ES-I3 (cell line): Measurements from ENCODE around the gene TACC3.

Source experiments
- H3K36me3 ChIP-seq: 2 replicates; pipeline ENCODE4 v1.6.1; 2013; ENCODE audit warnings: mild to moderate bottlenecking, low read length, control low read depth, moderate library complexity; ENCODE audit not compliant: insufficient read depth
- H3K4me1 ChIP-seq: 2 replicates; pipeline ENCODE4 v1.6.1; 2013; ENCODE audit warnings: mild to moderate bottlenecking, control low read depth, low read length; ENCODE audit not compliant: insufficient read depth
- H3K9ac ChIP-seq: 2 replicates; pipeline ENCODE4 v1.6.1; 2013; ENCODE audit warnings: low read depth, mild to moderate bottlenecking, low read length, moderate library complexity
- H3K9me3 ChIP-seq: 2 replicates; pipeline ENCODE4 v1.6.1; 2013; ENCODE audit warnings: mild to moderate bottlenecking, low read length, moderate library complexity; ENCODE audit not compliant: control insufficient read depth, insufficient read depth

The TACC3 gene

DNA sequence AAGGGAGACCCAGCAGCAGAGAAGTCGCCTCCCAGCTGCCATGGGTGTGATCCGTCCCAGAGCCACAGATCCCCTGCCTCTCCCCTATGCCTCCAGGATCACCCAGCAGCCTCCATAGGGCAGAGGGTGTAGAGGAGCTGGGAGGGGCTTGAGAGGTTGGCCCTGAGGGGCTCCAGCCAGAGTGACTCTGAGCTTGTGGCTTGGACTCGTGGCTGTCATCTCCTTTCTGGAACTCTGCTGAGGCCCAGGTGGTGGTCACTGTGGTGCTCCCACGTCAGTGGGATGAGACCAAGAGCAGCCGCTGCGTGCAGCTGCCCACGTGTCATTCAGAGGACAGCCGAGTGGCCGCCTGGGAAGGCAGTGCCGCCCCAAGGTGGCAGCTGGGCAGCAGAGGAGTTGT lies 4.2 kb downstream of the TACC3 start:
- Histone ChIP-seq H3K36me3 (peaks cover 39% of the 10 kb centered on the region), H3K9me3 (no peaks in the 10 kb centered on the region), H3K4me1 (peaks cover 7% of the 10 kb centered on the region; the same call in 1 of the 2 replicates), H3K9ac (no peak overlapping the region)

DNA sequence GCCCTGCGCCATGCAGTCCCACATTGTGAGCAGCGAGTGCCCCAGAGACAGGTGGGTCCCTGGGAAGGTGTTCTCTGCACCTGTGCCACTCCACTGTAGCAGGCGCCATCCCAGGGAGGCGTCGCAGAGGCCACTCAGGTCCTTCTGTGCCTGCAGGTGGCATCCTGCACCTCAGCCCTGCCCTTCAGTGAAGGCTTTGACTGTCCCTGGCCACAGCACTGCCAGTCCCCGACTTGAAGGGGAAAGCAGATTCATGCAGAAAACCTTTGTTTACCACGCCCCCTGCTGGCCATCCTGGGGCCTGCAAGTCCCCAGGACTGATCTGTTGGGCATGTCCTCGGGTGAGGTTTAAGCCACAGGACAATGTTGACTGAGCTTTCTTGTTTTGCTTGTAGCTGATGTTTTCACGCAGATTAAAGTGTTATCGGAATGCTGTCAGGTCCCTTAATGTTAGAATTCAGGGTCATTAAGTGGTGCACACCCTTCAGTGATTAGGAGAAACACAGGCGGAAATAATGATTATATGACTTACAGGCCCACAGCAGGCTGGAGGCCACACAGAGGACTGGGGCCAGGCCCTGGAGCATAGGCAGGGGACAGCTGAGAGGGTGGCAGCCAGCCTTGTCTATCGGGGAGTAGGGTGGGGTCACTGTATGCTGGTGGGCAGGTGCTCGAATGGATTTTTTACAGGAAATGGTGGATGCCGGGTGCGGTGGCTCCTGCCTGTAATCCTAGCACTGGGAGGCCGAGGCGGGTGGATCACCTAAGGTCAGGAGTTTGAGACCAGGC lies 5.0 kb downstream of the TACC3 start:
- Histone ChIP-seq H3K4me1 (peaks cover 7% of the 10 kb centered on the region; the same call in 1 of the 2 replicates), H3K36me3 (peaks cover 42% of the 10 kb centered on the region), H3K9me3 (no peaks in the 10 kb centered on the region), H3K9ac (no peak overlapping the region)

- H3K36me3 ChIP-seq = peaks cover 48% of the 10 kb centered on the region
- H3K9me3 ChIP-seq = no peaks in the 10 kb centered on the region
- peaks cover 7% of the 10 kb centered on the region; the same call in 1 of the 2 replicates for H3K4me1 ChIP-seq
- H3K9ac ChIP-seq = no peak overlapping the region
Measured at GRCh38 chr4:1727117-1728031, 6.1 kb downstream of the TACC3 start.

- no peak overlapping the region for H3K9ac ChIP-seq
- H3K36me3 ChIP-seq = peaks cover 49% of the 10 kb centered on the region
- H3K9me3 ChIP-seq = no peaks in the 10 kb centered on the region
- no peaks in the 10 kb centered on the region; the same call in 1 of the 2 replicates for H3K4me1 ChIP-seq
Measured at GRCh38 chr4:1728061-1728980, 7.0 kb downstream of the TACC3 start.

DNA sequence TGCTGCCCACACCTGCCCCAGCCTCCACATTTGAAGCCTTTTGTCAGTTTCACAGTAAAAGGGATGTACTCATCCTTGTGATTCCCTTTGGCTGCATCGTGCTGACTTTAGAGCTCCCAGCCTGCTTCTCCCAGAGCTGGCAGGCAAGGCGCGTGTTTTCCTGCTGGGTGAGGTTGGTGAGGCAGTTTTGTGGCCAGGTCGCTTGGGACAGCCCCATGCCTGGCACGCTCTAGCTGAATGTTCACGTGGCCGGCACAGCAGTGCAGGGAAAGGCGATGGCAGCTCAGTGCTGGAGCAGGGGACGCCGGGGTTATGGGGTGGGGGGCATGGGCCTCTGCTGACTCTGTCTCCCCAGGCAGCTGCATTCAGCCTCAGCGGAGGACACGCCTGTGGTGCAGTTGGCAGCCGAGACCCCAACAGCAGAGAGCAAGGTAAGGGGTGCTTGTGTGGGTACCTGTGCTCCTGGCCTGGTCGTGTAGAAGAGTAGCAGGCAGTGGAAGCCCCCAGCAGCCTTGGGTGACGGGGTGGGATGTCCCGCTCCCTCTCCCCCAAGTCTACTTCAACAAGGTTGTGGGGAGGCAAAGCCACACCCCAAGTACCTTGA lies 9.3 kb downstream of the TACC3 start:
- Histone ChIP-seq H3K4me1 (no peaks in the 10 kb centered on the region; the same call in 1 of the 2 replicates), H3K9ac (no peak overlapping the region), H3K36me3 (peaks cover 55% of the 10 kb centered on the region), H3K9me3 (no peaks in the 10 kb centered on the region)

DNA sequence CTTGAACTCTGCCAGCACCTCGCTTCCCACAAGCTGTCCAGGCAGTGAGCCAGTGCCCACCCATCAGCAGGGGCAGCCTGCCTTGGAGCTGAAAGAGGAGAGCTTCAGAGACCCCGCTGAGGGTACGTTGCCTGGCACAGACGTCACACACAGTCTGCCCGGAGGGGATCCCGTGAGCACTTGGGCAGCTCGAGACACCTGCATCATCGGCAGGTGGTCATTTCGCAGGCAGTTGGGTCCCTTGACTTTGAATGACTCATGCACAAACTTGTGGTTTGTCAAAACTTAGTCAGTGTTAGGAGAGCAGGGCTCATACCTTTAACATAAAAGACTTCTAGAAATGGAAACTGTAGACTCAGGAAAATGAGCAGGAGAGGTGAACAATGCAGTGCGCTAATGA lies 9.9 kb downstream of the TACC3 start:
- peaks cover 55% of the 10 kb centered on the region for H3K36me3 ChIP-seq
- H3K9ac ChIP-seq = no peak overlapping the region
- H3K9me3 ChIP-seq = no peaks in the 10 kb centered on the region
- no peaks in the 10 kb centered on the region; the same call in 1 of the 2 replicates for H3K4me1 ChIP-seq

DNA sequence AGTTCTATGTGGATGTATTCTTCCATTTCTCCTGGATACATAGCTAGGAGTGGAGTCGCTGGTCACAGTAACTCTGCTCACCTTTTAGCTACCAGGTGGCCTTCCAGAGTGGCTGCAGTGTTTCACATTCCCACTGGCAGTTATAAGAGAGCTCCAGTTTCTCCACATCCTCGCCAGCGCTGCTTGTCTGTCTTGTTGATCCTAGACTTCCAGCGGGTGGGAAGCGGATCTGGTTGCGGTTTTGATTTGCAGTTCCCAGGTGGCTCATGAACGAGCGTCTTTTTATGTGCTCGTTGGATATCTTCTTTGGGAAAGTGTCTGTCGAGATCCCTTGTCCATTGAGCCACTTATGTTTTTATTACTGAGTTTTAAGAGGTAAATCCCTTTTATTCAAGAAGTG lies 11.6 kb downstream of the TACC3 start:
- Histone ChIP-seq H3K9ac (no peak overlapping the region), H3K36me3 (peaks cover 56% of the 10 kb centered on the region), H3K4me1 (no peaks in the 10 kb centered on the region), H3K9me3 (peaks cover 6% of the 10 kb centered on the region)

DNA sequence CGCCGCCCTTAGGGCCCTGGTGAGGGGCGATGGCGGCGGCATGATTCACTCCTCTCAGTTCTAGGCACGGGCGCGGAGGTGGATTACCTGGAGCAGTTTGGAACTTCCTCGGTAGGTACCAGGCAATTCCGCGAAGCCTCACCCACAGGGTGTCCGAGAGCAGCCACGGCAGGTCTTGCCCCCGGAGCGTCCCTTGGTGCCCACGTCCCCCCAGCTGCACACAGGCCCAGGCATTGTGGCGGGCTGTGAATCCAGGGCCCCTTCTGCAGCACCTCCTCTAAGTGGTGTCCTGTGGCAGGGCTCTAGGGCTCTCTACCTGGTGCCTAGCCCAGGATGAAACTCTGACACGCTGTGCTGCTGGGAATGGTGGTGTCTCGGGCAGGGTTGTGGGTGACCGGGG lies 13.9 kb downstream of the TACC3 start:
- H3K4me1 ChIP-seq = no peaks in the 10 kb centered on the region
- H3K9me3 ChIP-seq = peaks cover 10% of the 10 kb centered on the region
- H3K36me3 ChIP-seq = peaks cover 56% of the 10 kb centered on the region
- H3K9ac ChIP-seq = no peak overlapping the region

DNA sequence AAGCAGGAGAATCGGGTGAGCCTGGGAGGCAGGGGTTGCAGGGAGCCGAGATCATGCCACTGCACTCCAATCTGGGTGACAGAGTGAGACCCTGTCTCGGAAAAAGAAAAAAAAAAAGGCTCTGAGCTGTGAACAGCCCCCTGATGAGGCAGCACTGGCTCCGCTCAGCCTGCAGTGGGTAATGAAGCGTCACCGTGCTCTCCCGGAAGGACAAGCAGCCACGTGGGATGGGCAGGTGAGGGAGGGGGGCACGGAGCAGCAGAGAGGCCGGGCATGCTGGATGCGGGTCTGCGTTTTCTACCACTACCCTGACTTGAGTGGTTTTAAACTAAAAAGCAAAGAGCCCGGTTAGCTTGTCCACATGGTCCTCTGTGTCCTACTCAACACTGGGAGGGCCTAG lies 15.5 kb downstream of the TACC3 start:
- peaks cover 60% of the 10 kb centered on the region for H3K36me3 ChIP-seq

GRCh38 chr4:1737666-1738065 lies 16.3 kb downstream of the TACC3 start:
- Histone ChIP-seq H3K36me3 (peaks cover 61% of the 10 kb centered on the region), H3K4me1 (no peaks in the 10 kb centered on the region), H3K9ac (no peak overlapping the region), H3K9me3 (peaks cover 10% of the 10 kb centered on the region)

More for the DNA sequence above, 15.5 kb downstream of the TACC3 start:
- Histone ChIP-seq H3K9ac (no peak overlapping the region), H3K4me1 (no peaks in the 10 kb centered on the region), H3K9me3 (peaks cover 10% of the 10 kb centered on the region)

GRCh38 chr4:1738410-1738809 lies 17.1 kb downstream of the TACC3 start:
- Histone ChIP-seq H3K36me3 (peaks cover 55% of the 10 kb centered on the region), H3K9me3 (peaks cover 10% of the 10 kb centered on the region)

GRCh38 chr4:1739358-1739757 lies 18.0 kb downstream of the TACC3 start:
- no peak overlapping the region for H3K9ac ChIP-seq
- peaks cover 10% of the 10 kb centered on the region for H3K9me3 ChIP-seq
- no peaks in the 10 kb centered on the region for H3K4me1 ChIP-seq
- H3K36me3 ChIP-seq = peaks cover 57% of the 10 kb centered on the region

More at GRCh38 chr4:1738410-1738809, 17.1 kb downstream of the TACC3 start:
- H3K4me1 ChIP-seq = no peaks in the 10 kb centered on the region
- H3K9ac ChIP-seq = no peak overlapping the region

DNA sequence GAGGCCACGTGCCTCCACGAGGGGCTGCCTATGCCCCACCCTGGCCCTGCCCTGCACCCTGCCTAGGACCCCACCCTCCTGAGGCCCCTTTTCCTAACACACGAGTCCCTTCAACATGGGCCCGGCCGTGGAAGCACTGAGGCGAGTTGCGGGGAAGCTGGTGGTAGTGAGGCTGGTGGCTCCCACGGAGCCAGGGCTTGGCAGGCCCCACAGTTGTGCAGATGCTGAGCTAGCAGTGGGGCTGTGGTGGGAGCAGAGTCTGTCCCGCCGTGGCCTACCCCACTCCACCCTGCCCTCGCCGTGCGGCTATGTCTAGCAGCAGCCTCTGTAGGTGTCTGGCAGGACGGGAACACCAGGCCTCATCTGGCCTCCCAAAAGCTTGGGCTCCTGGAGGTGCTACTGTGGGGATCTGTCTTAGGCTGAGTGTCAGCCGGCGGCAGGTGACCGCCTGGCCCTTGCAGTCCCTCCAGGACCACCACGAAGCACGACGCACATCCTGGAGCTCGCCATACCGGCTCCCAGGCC lies 18.8 kb downstream of the TACC3 start:
- no peaks in the 10 kb centered on the region for H3K4me1 ChIP-seq
- H3K9ac ChIP-seq = no peak overlapping the region
- peaks cover 53% of the 10 kb centered on the region for H3K36me3 ChIP-seq
- H3K9me3 ChIP-seq = peaks cover 10% of the 10 kb centered on the region
